ENCODE results near the gene EXOSC3. TPM values are rescaled to one million over a fixed set of nuclear protein-coding genes. Genes with fewer than 3 reads are reported as not detected.
"Not testable (repeated sequence)": the region's sequence is repeated elsewhere in the genome, so short reads cannot be mapped to it uniquely, and the experiment has no call there.

EXOSC3 gene
- total and polyA plus RNA-seq, 2 of the 13 experiments (the other 11 are each of a cell fraction or from before 2014, with no cell fraction given): 17.5 to 68.7 TPM

DNA sequence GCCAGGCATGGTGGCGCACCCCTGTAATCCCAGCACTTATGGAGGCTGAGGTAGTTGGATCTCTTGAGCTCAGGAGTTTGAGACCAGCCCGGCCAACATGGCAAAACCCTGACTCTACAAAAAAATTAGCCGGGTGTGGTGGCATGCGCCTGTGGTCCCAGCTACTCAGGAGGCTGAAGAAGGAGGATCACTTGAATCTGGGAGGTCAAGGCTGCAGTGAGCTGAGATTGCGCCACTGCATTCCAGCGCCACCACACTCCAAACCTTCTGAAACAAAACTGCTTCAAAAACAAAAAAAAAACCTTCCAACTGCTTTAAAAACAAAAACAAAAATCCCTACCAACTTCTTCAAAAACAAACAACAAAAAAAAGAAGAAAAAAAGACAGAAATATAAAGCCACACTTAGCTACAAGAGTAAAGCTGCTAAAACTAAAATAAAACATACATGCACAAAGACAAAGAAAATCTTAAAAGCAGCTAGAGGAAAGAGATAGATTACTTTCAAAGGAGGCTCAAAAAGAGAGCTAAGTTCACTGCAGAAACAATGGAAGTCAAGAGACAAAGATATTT lies 27.1 kb upstream of the EXOSC3 start (continued):
- TF ChIP-seq, protein P1, sequence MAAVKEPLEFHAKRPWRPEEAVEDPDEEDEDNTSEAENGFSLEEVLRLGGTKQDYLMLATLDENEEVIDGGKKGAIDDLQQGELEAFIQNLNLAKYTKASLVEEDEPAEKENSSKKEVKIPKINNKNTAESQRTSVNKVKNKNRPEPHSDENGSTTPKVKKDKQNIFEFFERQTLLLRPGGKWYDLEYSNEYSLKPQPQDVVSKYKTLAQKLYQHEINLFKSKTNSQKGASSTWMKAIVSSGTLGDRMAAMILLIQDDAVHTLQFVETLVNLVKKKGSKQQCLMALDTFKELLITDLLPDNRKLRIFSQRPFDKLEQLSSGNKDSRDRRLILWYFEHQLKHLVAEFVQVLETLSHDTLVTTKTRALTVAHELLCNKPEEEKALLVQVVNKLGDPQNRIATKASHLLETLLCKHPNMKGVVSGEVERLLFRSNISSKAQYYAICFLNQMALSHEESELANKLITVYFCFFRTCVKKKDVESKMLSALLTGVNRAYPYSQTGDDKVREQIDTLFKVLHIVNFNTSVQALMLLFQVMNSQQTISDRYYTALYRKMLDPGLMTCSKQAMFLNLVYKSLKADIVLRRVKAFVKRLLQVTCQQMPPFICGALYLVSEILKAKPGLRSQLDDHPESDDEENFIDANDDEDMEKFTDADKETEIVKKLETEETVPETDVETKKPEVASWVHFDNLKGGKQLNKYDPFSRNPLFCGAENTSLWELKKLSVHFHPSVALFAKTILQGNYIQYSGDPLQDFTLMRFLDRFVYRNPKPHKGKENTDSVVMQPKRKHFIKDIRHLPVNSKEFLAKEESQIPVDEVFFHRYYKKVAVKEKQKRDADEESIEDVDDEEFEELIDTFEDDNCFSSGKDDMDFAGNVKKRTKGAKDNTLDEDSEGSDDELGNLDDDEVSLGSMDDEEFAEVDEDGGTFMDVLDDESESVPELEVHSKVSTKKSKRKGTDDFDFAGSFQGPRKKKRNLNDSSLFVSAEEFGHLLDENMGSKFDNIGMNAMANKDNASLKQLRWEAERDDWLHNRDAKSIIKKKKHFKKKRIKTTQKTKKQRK (IDR thresholded peaks at IDR 0.05; ENCODE audit: low read length): no peak
- no peak for TF ChIP-seq ATRX (CRISPR knock-in tag; IDR thresholded peaks at IDR 0.05; ENCODE audit: borderline replicate concordance)
- TF ChIP-seq, protein P2, sequence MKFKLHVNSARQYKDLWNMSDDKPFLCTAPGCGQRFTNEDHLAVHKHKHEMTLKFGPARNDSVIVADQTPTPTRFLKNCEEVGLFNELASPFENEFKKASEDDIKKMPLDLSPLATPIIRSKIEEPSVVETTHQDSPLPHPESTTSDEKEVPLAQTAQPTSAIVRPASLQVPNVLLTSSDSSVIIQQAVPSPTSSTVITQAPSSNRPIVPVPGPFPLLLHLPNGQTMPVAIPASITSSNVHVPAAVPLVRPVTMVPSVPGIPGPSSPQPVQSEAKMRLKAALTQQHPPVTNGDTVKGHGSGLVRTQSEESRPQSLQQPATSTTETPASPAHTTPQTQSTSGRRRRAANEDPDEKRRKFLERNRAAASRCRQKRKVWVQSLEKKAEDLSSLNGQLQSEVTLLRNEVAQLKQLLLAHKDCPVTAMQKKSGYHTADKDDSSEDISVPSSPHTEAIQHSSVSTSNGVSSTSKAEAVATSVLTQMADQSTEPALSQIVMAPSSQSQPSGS (CRISPR knock-in tag; IDR thresholded peaks at IDR 0.05): no peak
- no peak for TF ChIP-seq ZSCAN30 (CRISPR knock-in tag; IDR thresholded peaks at IDR 0.05)

DNA sequence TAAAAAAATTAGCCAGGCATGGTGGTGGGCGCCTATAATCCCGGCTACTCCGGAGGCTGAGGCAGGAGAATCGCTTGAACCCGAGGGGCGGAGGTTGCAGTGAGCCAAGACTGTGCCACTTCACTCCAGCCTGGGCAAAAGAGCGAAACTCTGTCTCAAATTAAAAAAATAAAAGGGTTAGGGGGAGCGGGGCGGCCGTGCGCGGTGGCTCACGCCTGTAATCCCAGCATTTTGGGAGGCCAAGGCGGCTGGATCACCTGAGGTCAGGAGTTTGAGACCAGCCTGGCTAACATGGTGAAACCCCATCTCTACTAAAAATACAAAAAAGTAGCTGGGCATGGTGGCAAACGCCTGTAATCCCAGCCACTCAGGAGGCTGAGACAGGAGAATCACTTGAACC lies 24.8 kb upstream of the EXOSC3 start:
- H3K27me3 ChIP-seq (ENCODE audit: control insufficient read depth in 1 of 2, insufficient read depth in 2 of 2, low read length in 2 of 2); H3K4me3 ChIP-seq (replicated peaks in 1 of 3; ENCODE audit: insufficient read depth in 1 of 3, low read depth in 2 of 3, low read length in 3 of 3); POLR2A ChIA-PET; H3K9me3 ChIP-seq (ENCODE audit: low read length); H2AFZ ChIP-seq (ENCODE audit: low read length); H3K27ac ChIP-seq (ENCODE audit: extremely low read length, insufficient read depth, low read length); CTCF ChIA-PET (ENCODE audit: low intra/inter-chr PET ratio, low total read pairs); H3K4me2 ChIP-seq (ENCODE audit: low read depth, low read length); BruUV-seq (replicated peaks); ATAC-seq; intact Hi-C loops (cut with micrococcal nuclease; ENCODE audit: unreplicated experiment); H3K4me1 ChIP-seq (ENCODE audit: insufficient read depth, low read length); H3K79me2 ChIP-seq (ENCODE audit: insufficient read depth, low read length); H3K36me3 ChIP-seq (replicated peaks in 1 of 2; ENCODE audit: control insufficient read depth in 1 of 2, insufficient read depth in 2 of 2, low read length in 2 of 2); H4K20me1 ChIP-seq (ENCODE audit: insufficient read depth, low read length); FAIRE-seq; in situ Hi-C loops (cut with HindIII; ENCODE audit: extremely low pct_ligation_motif_present, low pct_unique_long_range_greater_than_20kb); H3K9ac ChIP-seq (ENCODE audit: insufficient read depth, low read depth, low read length); DNase-seq (ENCODE audit: low spot score): not testable (repeated sequence)
- 98% methylated on average over 15 of the region's 15 CpGs for whole genome bisulfite sequencing (ENCODE audit: low lambda C conversion rate)
